ENCODE results near the gene LRP1B.

DNA sequence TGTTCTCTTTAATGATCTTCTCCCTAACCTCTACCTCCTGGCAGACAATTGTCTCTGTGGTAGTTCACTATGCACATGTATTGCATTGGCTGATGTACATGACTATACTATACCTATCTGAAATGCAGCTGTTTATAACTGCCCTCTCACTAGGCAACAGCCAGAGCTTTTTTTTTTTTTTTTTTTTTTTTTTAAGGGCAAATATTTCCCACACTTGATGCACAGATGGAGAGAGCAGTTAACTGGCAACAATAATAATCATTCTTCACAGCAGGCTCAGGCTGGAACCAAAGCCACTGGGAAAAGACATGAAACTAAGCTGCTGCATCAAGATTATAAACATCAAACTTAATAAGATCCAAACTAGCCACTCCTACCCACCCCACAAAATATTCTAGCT is 707.7 kb downstream of the LRP1B start:
- TF ChIP-seq, protein P1, sequence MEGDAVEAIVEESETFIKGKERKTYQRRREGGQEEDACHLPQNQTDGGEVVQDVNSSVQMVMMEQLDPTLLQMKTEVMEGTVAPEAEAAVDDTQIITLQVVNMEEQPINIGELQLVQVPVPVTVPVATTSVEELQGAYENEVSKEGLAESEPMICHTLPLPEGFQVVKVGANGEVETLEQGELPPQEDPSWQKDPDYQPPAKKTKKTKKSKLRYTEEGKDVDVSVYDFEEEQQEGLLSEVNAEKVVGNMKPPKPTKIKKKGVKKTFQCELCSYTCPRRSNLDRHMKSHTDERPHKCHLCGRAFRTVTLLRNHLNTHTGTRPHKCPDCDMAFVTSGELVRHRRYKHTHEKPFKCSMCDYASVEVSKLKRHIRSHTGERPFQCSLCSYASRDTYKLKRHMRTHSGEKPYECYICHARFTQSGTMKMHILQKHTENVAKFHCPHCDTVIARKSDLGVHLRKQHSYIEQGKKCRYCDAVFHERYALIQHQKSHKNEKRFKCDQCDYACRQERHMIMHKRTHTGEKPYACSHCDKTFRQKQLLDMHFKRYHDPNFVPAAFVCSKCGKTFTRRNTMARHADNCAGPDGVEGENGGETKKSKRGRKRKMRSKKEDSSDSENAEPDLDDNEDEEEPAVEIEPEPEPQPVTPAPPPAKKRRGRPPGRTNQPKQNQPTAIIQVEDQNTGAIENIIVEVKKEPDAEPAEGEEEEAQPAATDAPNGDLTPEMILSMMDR (IDR thresholded peaks at IDR 0.05) = no peak
- TF ChIP-seq POLR2AphosphoS5 (IDR thresholded peaks at IDR 0.05) = no peak
- TF ChIP-seq POLR2A (IDR thresholded peaks at IDR 0.05) = no peak

All from breast epithelium (tissue), 3 donors.